Caki2 (cell line): Measurements from ENCODE around the gene GCG. TPM values are rescaled to one million over a fixed set of nuclear protein-coding genes. Genes with fewer than 3 reads are reported as not detected.
A peak's percentile ranks its signal among the peaks of the same experiment; 100 is the strongest.

Experiments used
- DNase-seq: peaks from one replicate; pipeline ENCODE4 v3.0.0-alpha.2; 2015; ENCODE audit warnings: low read depth
- in situ Hi-C: cut with HindIII; loops from 2 replicates; pipeline ENCODE4 v1.10.0; 2016; ENCODE audit warnings: low sequenced_read_pairs, low pct_unique_long_range_greater_than_20kb, mixed read lengths
- total RNA-seq: library from RNA; depleted of rRNA; stranded (reverse); fragments of >200 nt; shearing (Covaris generic); gene quantifications from 2 replicates; pipeline ENCODE4 v1.2.3, GENCODE V29; 2014; ENCODE audit warnings: low replicate concordance

Gene GCG
- total RNA-seq, 1 experiment from 2014 or later = not detected

- no peak for DNase-seq
- in situ Hi-C loops = no loop called here
Observed at GRCh38 chr2:162156149-162156548, 4.1 kb upstream of the GCG start.

GRCh38 chr2:162155093-162155492, 3.0 kb upstream of the GCG start:
- no peak for DNase-seq
- in situ Hi-C loops = no loop called here

GRCh38 chr2:162153608-162154224, 1.7 kb upstream of the GCG start:
- DNase-seq = peak; percentile 32
- in situ Hi-C loops = no loop called here

- in situ Hi-C loops = no loop called here
- DNase-seq = no peak
Observed at GRCh38 chr2:162149940-162150339, 2.1 kb downstream of the GCG start.

- in situ Hi-C loops = no loop called here
- DNase-seq = no peak
Observed at GRCh38 chr2:162149466-162149865, 2.6 kb downstream of the GCG start.

- no peak for DNase-seq
- in situ Hi-C loops = no loop called here
Observed at GRCh38 chr2:162148956-162149355, 3.1 kb downstream of the GCG start.

- in situ Hi-C loops = no loop called here
- no peak for DNase-seq
Observed at GRCh38 chr2:162143969-162144368, 8.1 kb downstream of the GCG start.

GRCh38 chr2:162138310-162138709, 13.7 kb downstream of the GCG start:
- in situ Hi-C loops = no loop called here
- DNase-seq = no peak

GRCh38 chr2:162127422-162127821, 24.6 kb downstream of the GCG start:
- in situ Hi-C loops = no loop called here
- DNase-seq = no peak

GRCh38 chr2:162126527-162126926, 25.5 kb downstream of the GCG start:
- DNase-seq = no peak
- in situ Hi-C loops = no loop called here

- DNase-seq = no peak
- in situ Hi-C loops = no loop called here
Observed at GRCh38 chr2:162126111-162126519, 25.9 kb downstream of the GCG start.

- in situ Hi-C loops = no loop called here
- DNase-seq = no peak
Observed at GRCh38 chr2:162125138-162125537, 26.9 kb downstream of the GCG start.

- peak; percentile 39 for DNase-seq
- in situ Hi-C loops = no loop called here
Observed at GRCh38 chr2:162123806-162124758, 28.0 kb downstream of the GCG start.

- in situ Hi-C loops = no loop called here
- no peak for DNase-seq
Observed at GRCh38 chr2:162118166-162119031, 33.6 kb downstream of the GCG start.

GRCh38 chr2:162116352-162116751, 35.7 kb downstream of the GCG start:
- no peak for DNase-seq
- in situ Hi-C loops = no loop called here

- DNase-seq = no peak
- in situ Hi-C loops = no loop called here
Observed at GRCh38 chr2:162115076-162115475, 37.0 kb downstream of the GCG start.

- in situ Hi-C loops = no loop called here
- DNase-seq = peak; percentile 61
Observed at GRCh38 chr2:162114271-162114670, 37.8 kb downstream of the GCG start.

- DNase-seq = peak; percentile 33
- in situ Hi-C loops = no loop called here
Observed at GRCh38 chr2:162113776-162114168, 38.3 kb downstream of the GCG start.
